Ascending aorta (tissue), 2 donors: ENCODE results near the gene DNLZ. TPM values are rescaled to one million over a fixed set of nuclear protein-coding genes. Genes with fewer than 3 reads are reported as not detected.
A peak's percentile ranks its signal among the peaks of the same experiment; 100 is the strongest.

Experiments
- DNase-seq, 2 donors: peaks; one replicate each; pipeline ENCODE4 v3.0.0-alpha.2; 2019; ENCODE audit warnings: low spot score in 2 of 2
- H3K27ac ChIP-seq, 2 donors: fragments of 200-600 bp; sonication (generic); one replicate each; pipeline ENCODE4 v1.5.1; 2016 to 2017; ENCODE audit warnings: mild to moderate bottlenecking in 1 of 2
- H3K27me3 ChIP-seq: fragments of 200-600 bp; sonication (generic); one replicate; pipeline ENCODE4 v1.5.1; 2017
- H3K36me3 ChIP-seq, 2 donors: fragments of 200-600 bp; sonication (generic); one replicate each; pipeline ENCODE4 v1.5.1; 2016
- H3K4me1 ChIP-seq, 2 donors: fragments of 200-600 bp; sonication (generic); one replicate each; pipeline ENCODE4 v1.5.1; 2016 to 2017; ENCODE audit warnings: mild to moderate bottlenecking in 1 of 2
- H3K4me3 ChIP-seq, 2 donors: fragments of 200-600 bp; sonication (generic); one replicate each; pipeline ENCODE4 v1.5.1; 2016 to 2017; ENCODE audit warnings: mild to moderate bottlenecking in 1 of 2
- H3K9me3 ChIP-seq, 2 donors: fragments of 200-600 bp; sonication (generic); one replicate each; pipeline ENCODE4 v1.5.1; 2016
- intact Hi-C: fragments of 100-400 bp; cut with DNase I; formaldehyde crosslinking; loops from one replicate; pipeline ENCODE4 v1.15.1; 2023
- total RNA-seq: library from RNA; depleted of rRNA; stranded (reverse); fragments of >200 nt; gene quantifications from one replicate; pipeline ENCODE4 v1.1.0, GENCODE V29; 2016
- TF ChIP-seq, protein P1 (sequence below), 3 experiments: fragments of 200-600 bp in 2 of 3; fragments of 450-650 bp in 1 of 3; sonication (generic) in 2 of 3; IDR thresholded peaks; one replicate each; pipeline ENCODE4 v1.5.1; 2016 to 2019; ENCODE audit warnings: antibody characterized with exemption in 3 of 3, mild to moderate bottlenecking in 1 of 3, moderate library complexity in 1 of 3

DNLZ gene
- total RNA-seq, 1 donor from 2014 or later: 191 TPM

DNA sequence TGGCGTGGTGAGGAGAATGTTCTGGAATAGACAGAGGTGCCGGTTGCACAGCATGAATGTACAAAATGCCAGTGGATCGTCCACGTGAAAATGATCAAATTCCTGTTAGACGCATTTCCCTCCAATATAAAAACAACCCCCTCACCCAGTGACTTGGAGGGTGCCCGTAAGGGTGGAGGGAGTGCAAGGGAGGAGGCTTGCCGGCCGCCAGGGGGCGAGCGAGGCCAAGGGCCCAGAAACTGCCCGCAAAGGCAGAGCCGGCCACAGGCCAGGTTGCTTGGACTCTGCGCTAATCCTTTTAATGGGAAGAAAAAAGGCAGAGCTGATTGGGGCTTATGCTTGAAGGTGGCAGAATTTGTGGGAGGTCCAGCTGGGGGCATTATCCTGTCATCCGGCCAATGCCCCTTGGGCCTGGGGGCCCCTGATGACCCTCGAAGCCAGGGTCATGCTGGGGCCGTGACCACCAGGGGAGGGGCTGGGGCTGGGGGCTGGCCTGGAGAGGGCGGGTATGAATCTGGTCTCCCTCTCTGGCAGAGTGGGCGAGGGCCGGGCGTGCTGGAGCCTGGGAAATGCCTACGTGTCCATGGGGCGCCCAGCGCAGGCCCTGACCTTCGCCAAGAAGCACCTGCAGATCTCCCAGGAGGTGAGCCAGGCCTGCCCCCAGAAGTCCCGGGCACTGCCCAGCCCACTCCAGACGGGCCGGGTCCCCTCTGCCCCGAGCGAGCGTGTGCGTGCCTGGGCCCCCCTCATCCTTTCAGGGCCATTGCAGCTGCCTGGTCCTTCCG, 24.2 kb downstream of the DNLZ start:
- no peak overlapping the region for H3K27ac ChIP-seq
- H3K4me3 ChIP-seq: no peak overlapping the region
- H3K4me1 ChIP-seq: peaks cover 3 to 5% of the 10 kb centered on the region in 2 donors
- H3K27me3 ChIP-seq: no peaks in the 10 kb centered on the region
- peaks cover 22 to 41% of the 10 kb centered on the region in 2 donors for H3K36me3 ChIP-seq
- no peaks in the 10 kb centered on the region for H3K9me3 ChIP-seq
- DNase-seq: no peak
- TF ChIP-seq, protein P1, sequence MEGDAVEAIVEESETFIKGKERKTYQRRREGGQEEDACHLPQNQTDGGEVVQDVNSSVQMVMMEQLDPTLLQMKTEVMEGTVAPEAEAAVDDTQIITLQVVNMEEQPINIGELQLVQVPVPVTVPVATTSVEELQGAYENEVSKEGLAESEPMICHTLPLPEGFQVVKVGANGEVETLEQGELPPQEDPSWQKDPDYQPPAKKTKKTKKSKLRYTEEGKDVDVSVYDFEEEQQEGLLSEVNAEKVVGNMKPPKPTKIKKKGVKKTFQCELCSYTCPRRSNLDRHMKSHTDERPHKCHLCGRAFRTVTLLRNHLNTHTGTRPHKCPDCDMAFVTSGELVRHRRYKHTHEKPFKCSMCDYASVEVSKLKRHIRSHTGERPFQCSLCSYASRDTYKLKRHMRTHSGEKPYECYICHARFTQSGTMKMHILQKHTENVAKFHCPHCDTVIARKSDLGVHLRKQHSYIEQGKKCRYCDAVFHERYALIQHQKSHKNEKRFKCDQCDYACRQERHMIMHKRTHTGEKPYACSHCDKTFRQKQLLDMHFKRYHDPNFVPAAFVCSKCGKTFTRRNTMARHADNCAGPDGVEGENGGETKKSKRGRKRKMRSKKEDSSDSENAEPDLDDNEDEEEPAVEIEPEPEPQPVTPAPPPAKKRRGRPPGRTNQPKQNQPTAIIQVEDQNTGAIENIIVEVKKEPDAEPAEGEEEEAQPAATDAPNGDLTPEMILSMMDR (IDR thresholded peaks at IDR 0.05): peak; percentile 66 to 77 (median 76)
- intact Hi-C loops: no loop called here

DNA sequence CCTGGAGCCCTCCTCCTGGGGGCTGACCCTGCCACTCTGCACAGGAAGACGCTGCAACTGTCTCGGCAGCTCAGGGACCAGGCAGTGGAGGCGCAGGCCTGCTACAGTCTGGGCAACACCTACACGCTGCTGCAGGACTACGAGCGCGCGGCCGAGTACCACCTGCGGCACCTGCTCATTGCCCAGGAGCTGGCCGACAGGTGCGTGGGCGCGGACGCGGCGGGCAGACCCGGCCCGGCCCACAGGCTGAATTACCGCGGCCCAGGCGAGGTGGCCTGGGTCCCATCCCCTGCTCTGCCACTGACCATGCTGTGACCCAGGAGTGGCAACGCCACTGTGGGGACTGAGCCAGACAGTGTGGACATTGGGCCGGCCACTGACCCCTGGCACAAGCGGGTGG, 25.0 kb downstream of the DNLZ start:
- TF ChIP-seq, protein P1 (IDR thresholded peaks at IDR 0.05): no peak
- intact Hi-C loops: no loop called here
- H3K4me1 ChIP-seq: peaks cover 3 to 5% of the 10 kb centered on the region in 2 donors

DNA sequence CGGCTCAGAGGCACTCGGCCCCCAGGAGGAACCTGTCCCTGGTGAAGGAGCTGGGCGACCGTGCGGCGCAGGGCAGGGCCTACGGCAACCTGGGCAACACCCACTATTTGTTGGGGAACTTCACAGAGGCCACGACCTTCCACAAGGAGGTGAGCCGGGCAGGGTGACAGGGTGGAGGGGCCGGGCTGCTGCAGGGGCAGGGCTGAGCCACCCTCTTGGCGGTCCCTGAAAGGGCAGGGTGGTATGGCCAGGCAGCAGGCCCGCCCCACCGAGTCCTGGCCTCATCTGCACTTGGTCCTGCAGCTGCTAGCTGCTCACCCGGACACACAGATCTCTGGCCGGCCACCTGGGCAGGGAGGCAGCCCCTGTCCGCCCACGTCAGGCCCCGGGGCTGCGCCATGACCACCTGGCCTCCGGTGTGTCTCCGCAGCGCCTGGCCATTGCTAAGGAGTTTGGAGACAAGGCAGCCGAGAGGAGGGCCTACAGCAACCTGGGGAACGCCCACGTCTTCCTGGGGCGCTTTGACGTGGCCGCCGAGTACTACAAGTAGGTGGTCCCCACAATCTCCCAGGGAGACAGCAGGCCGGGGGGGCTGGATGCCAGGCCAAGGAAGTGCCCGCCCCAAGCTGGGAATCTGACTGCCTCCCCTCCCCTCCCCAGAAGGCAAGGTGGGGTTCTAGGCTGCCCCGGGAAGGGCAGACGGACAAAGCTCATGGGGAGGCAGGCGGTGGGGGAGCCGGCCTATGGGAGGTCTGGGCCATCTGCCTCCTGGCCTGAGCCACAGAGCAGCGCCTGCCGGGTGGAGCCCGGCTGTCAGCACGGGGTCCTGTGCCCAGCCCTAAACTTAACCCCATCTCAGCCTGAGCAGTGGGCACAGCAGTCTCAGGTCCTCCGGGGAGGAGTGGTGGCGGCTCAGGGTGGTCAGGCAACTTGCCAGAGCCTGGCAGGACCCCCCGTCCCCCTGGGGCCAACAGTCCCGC, 25.8 kb downstream of the DNLZ start:
- Histone ChIP-seq H3K27ac (no peak overlapping the region), H3K9me3 (no peaks in the 10 kb centered on the region), H3K36me3 (peaks cover 22 to 41% of the 10 kb centered on the region in 2 donors), H3K27me3 (no peaks in the 10 kb centered on the region), H3K4me3 (no peak overlapping the region), H3K4me1 (peaks cover 0 to 5% of the 10 kb centered on the region in 2 donors)
- TF ChIP-seq, protein P1 (IDR thresholded peaks at IDR 0.05): no peak
- DNase-seq: no peak
- intact Hi-C loops: no loop called here

More for the DNA sequence above, 25.0 kb downstream of the DNLZ start:
- no peak for DNase-seq
- H3K36me3 ChIP-seq: peaks cover 22 to 41% of the 10 kb centered on the region in 2 donors
- no peaks in the 10 kb centered on the region for H3K9me3 ChIP-seq
- no peaks in the 10 kb centered on the region for H3K27me3 ChIP-seq
- no peak overlapping the region for H3K27ac ChIP-seq
- no peak overlapping the region for H3K4me3 ChIP-seq

DNA sequence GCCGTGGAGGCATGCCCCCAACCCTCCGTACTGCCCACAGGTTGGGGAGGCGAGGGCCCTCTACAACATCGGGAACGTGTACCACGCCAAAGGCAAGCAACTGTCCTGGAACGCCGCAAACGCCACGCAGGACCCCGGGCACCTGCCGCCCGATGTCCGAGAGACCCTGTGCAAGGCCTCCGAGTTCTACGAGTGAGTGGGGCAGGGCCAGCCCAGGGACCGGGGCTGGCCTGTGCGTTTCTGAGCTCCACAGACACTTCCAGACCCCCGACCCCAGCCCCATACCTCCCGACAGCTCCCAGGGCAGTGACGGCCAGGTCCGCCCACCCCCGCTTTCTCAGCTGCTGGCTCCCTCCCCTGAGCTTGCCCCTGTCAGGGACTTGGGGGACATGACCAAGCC, 26.7 kb downstream of the DNLZ start:
- Histone ChIP-seq H3K27ac (no peak overlapping the region), H3K36me3 (peaks cover 22 to 41% of the 10 kb centered on the region in 2 donors), H3K4me3 (no peak overlapping the region), H3K4me1 (no peaks in the 10 kb centered on the region), H3K9me3 (no peaks in the 10 kb centered on the region), H3K27me3 (no peaks in the 10 kb centered on the region)
- DNase-seq: no peak
- TF ChIP-seq, protein P1 (IDR thresholded peaks at IDR 0.05): no peak
- intact Hi-C loops: no loop called here

DNA sequence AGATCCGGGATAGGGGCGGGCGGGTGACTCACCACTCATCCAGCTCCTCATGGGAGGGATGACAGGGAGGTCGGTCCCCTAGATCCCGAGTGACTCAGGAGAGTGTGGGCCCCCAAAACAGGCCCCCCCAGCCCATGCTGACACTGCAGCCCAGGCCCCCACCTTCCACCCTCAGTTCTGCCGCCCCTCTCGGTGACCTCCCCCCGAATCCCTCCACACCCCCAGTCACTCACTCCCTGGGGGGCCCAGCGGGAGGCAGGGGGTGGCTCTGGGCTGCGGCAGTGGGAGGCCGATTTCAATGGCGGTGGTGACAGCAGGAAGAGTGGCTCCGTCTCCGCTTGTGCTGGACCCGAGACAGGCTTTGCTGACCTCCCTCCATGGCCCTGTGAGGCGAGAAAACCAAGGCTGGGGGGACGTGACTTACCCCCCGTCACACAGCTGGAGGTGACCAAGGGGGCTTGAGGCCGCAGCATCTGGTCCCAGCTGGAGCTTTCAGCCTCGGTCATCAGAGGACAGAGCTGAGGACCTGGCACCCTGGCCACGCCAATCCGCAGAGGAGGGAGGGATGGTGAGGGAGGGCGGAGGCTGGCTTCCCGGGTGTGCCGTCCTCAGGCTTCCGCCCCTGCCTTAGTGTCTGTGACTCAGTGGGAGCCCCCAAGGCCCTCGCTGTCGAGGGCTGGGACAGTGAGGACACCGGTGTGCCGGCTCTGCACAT, 27.2 kb downstream of the DNLZ start:
- no peaks in the 10 kb centered on the region for H3K9me3 ChIP-seq
- H3K4me1 ChIP-seq: no peaks in the 10 kb centered on the region
- no peak overlapping the region for H3K4me3 ChIP-seq
- H3K36me3 ChIP-seq: peaks cover 22 to 41% of the 10 kb centered on the region in 2 donors
- no peak for DNase-seq
- no peak overlapping the region for H3K27ac ChIP-seq
- TF ChIP-seq, protein P1 (IDR thresholded peaks at IDR 0.05): no peak
- intact Hi-C loops: no loop called here
- H3K27me3 ChIP-seq: no peaks in the 10 kb centered on the region
